Astrocyte (in vitro differentiated cells and primary cell): ENCODE measurements around the gene OSGEPL1.

Experiments
- EZH2 ChIP-seq: IDR thresholded peaks from 2 replicates; pipeline ENCODE4 v1.6.1; 2012; ENCODE audit warnings: mild to moderate bottlenecking, low read length, inconsistent platforms; ENCODE audit not compliant: insufficient read depth
- TF ChIP-seq, protein P1 (sequence below): IDR thresholded peaks from 2 replicates; pipeline ENCODE4 v1.5.1; 2011; ENCODE audit warnings: low read depth, mild to moderate bottlenecking, inconsistent platforms, low read length, moderate library complexity; ENCODE audit not compliant: insufficient read depth

DNA sequence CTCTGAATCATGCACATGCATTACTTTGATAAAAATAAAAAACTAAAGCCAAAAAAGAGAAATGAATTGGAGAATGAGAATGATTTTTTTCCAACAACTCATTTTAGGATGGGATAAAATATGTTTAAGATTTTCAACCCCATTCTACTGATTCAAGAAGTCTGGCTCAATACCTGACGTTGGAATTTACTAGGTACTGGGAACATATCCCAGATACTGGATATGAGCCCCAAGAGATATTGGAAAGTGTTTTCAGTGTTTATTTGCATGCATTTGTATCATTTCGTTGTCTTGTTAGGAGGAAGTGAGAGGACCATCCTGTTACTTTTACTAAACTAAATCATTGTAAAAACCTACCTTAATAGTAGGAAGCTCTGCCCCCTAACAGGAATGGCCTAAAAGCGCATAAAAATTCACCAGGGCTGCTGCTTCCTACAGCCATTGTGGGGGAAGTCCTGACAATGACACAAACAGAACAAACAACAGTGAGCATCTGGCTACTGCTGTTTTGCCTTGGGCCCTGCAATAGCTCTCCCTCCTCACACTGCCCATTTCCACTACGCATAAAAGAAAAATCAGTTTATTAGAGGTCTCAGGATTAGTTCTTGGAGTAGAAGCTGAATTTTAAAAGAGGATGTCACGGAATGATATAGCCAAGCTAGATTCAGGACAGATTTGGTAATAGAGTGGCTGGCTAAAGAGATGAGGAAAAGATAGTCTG lies 52.9 kb downstream of the OSGEPL1 start:
- TF ChIP-seq, protein P1, sequence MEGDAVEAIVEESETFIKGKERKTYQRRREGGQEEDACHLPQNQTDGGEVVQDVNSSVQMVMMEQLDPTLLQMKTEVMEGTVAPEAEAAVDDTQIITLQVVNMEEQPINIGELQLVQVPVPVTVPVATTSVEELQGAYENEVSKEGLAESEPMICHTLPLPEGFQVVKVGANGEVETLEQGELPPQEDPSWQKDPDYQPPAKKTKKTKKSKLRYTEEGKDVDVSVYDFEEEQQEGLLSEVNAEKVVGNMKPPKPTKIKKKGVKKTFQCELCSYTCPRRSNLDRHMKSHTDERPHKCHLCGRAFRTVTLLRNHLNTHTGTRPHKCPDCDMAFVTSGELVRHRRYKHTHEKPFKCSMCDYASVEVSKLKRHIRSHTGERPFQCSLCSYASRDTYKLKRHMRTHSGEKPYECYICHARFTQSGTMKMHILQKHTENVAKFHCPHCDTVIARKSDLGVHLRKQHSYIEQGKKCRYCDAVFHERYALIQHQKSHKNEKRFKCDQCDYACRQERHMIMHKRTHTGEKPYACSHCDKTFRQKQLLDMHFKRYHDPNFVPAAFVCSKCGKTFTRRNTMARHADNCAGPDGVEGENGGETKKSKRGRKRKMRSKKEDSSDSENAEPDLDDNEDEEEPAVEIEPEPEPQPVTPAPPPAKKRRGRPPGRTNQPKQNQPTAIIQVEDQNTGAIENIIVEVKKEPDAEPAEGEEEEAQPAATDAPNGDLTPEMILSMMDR, result no peak
- TF ChIP-seq EZH2, result no peak
